MM.1S (cell line): Measurements from ENCODE around the gene MPPED1.

Experiments
- DNase-seq: peaks from one replicate; pipeline ENCODE4 v3.0.0-alpha.2; 2015
- H2AFZ ChIP-seq: fragments of 300-600 bp; sonication (generic); 2 replicates; pipeline ENCODE4 v1.6.0; 2016; ENCODE audit warnings: antibody characterized with exemption, low read length
- H3F3A ChIP-seq: fragments of 300-600 bp; sonication (generic); 2 replicates; pipeline ENCODE4 v1.6.1; 2016; ENCODE audit warnings: mild to moderate bottlenecking, antibody characterized with exemption, low read length, moderate library complexity, mixed read lengths; ENCODE audit not compliant: insufficient read depth
- H3K27ac ChIP-seq: fragments of 300-600 bp; sonication (generic); 2 replicates; pipeline ENCODE4 v1.5.1; 2016; ENCODE audit warnings: mild to moderate bottlenecking, low read length
- H3K27me3 ChIP-seq: fragments of 300-600 bp; sonication (generic); replicated peaks from 2 replicates; pipeline ENCODE4 v1.6.0; 2016; ENCODE audit warnings: low read length; ENCODE audit not compliant: insufficient read depth
- H3K36me3 ChIP-seq: fragments of 300-600 bp; sonication (generic); replicated peaks from 2 replicates; pipeline ENCODE4 v1.6.1; 2016; ENCODE audit warnings: mild to moderate bottlenecking, low read length, mixed read lengths; ENCODE audit not compliant: insufficient read depth
- H3K4me1 ChIP-seq: fragments of 300-600 bp; sonication (generic); 2 replicates; pipeline ENCODE4 v1.6.1; 2016; ENCODE audit warnings: low read length, mixed read lengths
- H3K4me2 ChIP-seq: fragments of 300-600 bp; sonication (generic); 2 replicates; pipeline ENCODE4 v1.6.0; 2016; ENCODE audit warnings: low read depth, low read length
- H3K4me3 ChIP-seq: fragments of 300-600 bp; sonication (generic); 2 replicates; pipeline ENCODE4 v1.5.1; 2016; ENCODE audit warnings: low read length, mixed read lengths
- H3K79me2 ChIP-seq: fragments of 300-600 bp; sonication (generic); 2 replicates; pipeline ENCODE4 v1.6.1; 2016; ENCODE audit warnings: mixed run types, low read length, mixed read lengths
- H3K9ac ChIP-seq: fragments of 300-600 bp; sonication (generic); 2 replicates; pipeline ENCODE4 v1.6.1; 2016; ENCODE audit warnings: low read length, mixed read lengths
- H3K9me2 ChIP-seq: fragments of 300-600 bp; sonication (generic); replicated peaks from 2 replicates; pipeline ENCODE4 v1.6.1; 2016; ENCODE audit warnings: mild to moderate bottlenecking, low read length, mixed read lengths; ENCODE audit not compliant: insufficient read depth
- H3K9me3 ChIP-seq: fragments of 300-600 bp; sonication (generic); replicated peaks from 2 replicates; pipeline ENCODE4 v1.6.1; 2016; ENCODE audit warnings: mild to moderate bottlenecking, low read length, mixed read lengths; ENCODE audit not compliant: insufficient read depth
- H4K20me1 ChIP-seq: fragments of 300-600 bp; sonication (generic); 2 replicates; pipeline ENCODE4 v1.6.1; 2016; ENCODE audit warnings: mild to moderate bottlenecking, low read length, moderate library complexity, mixed read lengths; ENCODE audit not compliant: insufficient read depth
- EZH2 ChIP-seq: fragments of 300-600 bp; sonication (generic); optimal IDR thresholded peaks from 2 replicates; pipeline ENCODE3; 2017; ENCODE audit warnings: low read depth, mild to moderate bottlenecking, antibody characterized with exemption, low read length, mixed read lengths
- EZH2phosphoT487 ChIP-seq: fragments of 300-600 bp; sonication (generic); IDR thresholded peaks from 2 replicates; pipeline ENCODE4 v1.6.1; 2018; ENCODE audit warnings: antibody characterized with exemption, low read length
- TF ChIP-seq, protein P1 (sequence below): fragments of 300-600 bp; sonication (generic); IDR thresholded peaks from 2 replicates; pipeline ENCODE4 v1.5.1; 2016; ENCODE audit warnings: antibody characterized with exemption, low read length, mixed read lengths

The MPPED1 gene

GRCh38 chr22:43541462-43542407 is 129.9 kb downstream of the MPPED1 start:
- H3K27me3 ChIP-seq, result no peaks in the 10 kb centered on the region
- TF ChIP-seq, protein P1, sequence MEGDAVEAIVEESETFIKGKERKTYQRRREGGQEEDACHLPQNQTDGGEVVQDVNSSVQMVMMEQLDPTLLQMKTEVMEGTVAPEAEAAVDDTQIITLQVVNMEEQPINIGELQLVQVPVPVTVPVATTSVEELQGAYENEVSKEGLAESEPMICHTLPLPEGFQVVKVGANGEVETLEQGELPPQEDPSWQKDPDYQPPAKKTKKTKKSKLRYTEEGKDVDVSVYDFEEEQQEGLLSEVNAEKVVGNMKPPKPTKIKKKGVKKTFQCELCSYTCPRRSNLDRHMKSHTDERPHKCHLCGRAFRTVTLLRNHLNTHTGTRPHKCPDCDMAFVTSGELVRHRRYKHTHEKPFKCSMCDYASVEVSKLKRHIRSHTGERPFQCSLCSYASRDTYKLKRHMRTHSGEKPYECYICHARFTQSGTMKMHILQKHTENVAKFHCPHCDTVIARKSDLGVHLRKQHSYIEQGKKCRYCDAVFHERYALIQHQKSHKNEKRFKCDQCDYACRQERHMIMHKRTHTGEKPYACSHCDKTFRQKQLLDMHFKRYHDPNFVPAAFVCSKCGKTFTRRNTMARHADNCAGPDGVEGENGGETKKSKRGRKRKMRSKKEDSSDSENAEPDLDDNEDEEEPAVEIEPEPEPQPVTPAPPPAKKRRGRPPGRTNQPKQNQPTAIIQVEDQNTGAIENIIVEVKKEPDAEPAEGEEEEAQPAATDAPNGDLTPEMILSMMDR, result no peak
- H3K36me3 ChIP-seq, result no peaks in the 10 kb centered on the region
- no peak overlapping the region for H2AFZ ChIP-seq
- H3K4me1 ChIP-seq, result peaks cover 16% of the 10 kb centered on the region
- no peak overlapping the region for H3K9ac ChIP-seq
- H3K4me3 ChIP-seq, result no peak overlapping the region
- no peaks in the 10 kb centered on the region for H3K9me3 ChIP-seq
- H3K4me2 ChIP-seq, result no peak overlapping the region
- H3K9me2 ChIP-seq, result no peaks in the 10 kb centered on the region
- H4K20me1 ChIP-seq, result no peaks in the 10 kb centered on the region
- H3K79me2 ChIP-seq, result no peaks in the 10 kb centered on the region
- peaks cover 8% of the 10 kb centered on the region; the same call in 1 of the 2 replicates for H3F3A ChIP-seq
- H3K27ac ChIP-seq, result no peak overlapping the region
- no peak for DNase-seq

DNA sequence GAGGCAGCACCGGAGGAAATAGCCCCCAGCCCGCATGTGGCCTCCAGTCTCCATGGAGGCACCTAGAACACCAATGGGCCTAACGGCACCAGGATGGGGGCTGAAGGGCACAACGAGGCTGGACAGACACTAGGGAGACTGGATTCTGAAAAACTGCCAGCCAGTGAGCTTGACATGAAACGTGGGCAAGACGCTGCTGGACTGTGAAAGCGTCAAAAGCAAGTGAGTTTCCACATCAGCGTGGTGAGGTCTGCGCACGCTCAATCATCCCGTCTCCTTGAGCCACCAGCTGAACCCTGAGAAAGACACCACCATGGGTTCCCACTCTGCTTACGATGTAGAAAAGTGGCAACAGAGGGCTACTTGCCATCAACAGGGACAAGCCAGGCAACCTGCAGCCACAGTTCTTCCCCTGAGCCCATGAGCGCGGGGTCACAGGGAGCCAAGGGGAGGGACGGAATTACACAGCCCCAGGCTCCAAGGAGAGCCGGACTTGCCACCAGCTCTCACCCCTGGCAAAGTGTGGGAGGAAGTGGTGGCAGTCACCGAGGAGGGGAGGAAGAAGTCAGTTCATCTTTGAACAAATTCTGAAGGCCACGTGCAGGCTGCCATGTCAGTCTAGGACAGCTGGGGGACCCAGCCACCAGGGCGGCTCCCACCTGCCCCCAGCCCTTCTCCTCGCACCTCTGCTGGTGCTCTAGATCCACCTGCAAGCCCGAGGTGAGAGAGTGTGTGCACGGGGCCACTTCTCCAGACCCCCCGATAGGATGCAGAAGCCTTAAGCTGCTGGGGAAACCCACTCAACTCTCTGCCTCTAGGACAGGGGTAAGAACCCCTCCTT is 131.1 kb downstream of the MPPED1 start:
- Histone ChIP-seq H3K36me3 (no peaks in the 10 kb centered on the region), H3K79me2 (no peaks in the 10 kb centered on the region), H4K20me1 (no peaks in the 10 kb centered on the region), H3K9me3 (no peaks in the 10 kb centered on the region), H3K27me3 (no peaks in the 10 kb centered on the region), H3K4me2 (no peak overlapping the region), H3K4me1 (peaks cover 20% of the 10 kb centered on the region), H3K27ac (no peak overlapping the region), H3K9me2 (no peaks in the 10 kb centered on the region), H3F3A (peaks cover 8% of the 10 kb centered on the region; the same call in 1 of the 2 replicates), H3K4me3 (no peak overlapping the region), H2AFZ (no peak overlapping the region), H3K9ac (no peak overlapping the region)
- TF ChIP-seq, protein P1, result no peak
- TF ChIP-seq EZH2 (no peak), EZH2phosphoT487 (no peak)
- no peak for DNase-seq

GRCh38 chr22:43543522-43544288 is 131.9 kb downstream of the MPPED1 start:
- no peak for DNase-seq
- no peak overlapping the region for H3K27ac ChIP-seq
- no peaks in the 10 kb centered on the region for H4K20me1 ChIP-seq
- H3K9me2 ChIP-seq, result no peaks in the 10 kb centered on the region
- H3K9ac ChIP-seq, result no peak overlapping the region
- H3K27me3 ChIP-seq, result no peaks in the 10 kb centered on the region
- no peaks in the 10 kb centered on the region for H3K36me3 ChIP-seq
- TF ChIP-seq, protein P1, result no peak
- TF ChIP-seq EZH2phosphoT487, result no peak
- no peak for TF ChIP-seq EZH2
- H3K79me2 ChIP-seq, result no peaks in the 10 kb centered on the region
- no peaks in the 10 kb centered on the region for H3K9me3 ChIP-seq
- peaks cover 20% of the 10 kb centered on the region for H3K4me1 ChIP-seq
- H3K4me2 ChIP-seq, result no peak overlapping the region
- peaks cover 8% of the 10 kb centered on the region; the same call in 1 of the 2 replicates for H3F3A ChIP-seq
- no peak overlapping the region for H2AFZ ChIP-seq
- no peak overlapping the region for H3K4me3 ChIP-seq
